ENCODE data around the gene PNPLA6.

- TF ChIP-seq CTCF (IDR thresholded peaks at IDR 0.05) (no peak), SIN3A (IDR thresholded peaks at IDR 0.05; ENCODE audit: borderline replicate concordance, insufficient read depth, low read depth, low read length) (no peak)
Measured at GRCh38 chr19:7582446-7582845, 46.9 kb downstream of the PNPLA6 start.

Data from Panc1 (cell line).